Subcutaneous abdominal adipose tissue (tissue), 5 donors: Measurements from ENCODE around the gene HSPA1B.

ENCODE experiments used
- H3K27ac ChIP-seq: one replicate; pipeline ENCODE4 v1.7.0; 2013; ENCODE audit warnings: low read depth, mild to moderate bottlenecking, inconsistent platforms, low read length, moderate library complexity
- H3K27me3 ChIP-seq, 5 donors: one replicate each; pipeline ENCODE4 v1.7.0; 2013; ENCODE audit warnings: low read length in 5 of 5, inconsistent platforms in 1 of 5; ENCODE audit not compliant: control insufficient read depth in 5 of 5, insufficient read depth in 4 of 5
- H3K36me3 ChIP-seq, 5 donors: one replicate each; pipeline ENCODE4 v1.7.0; 2013; ENCODE audit warnings: low read length in 5 of 5; ENCODE audit not compliant: control insufficient read depth in 5 of 5, insufficient read depth in 5 of 5
- H3K4me1 ChIP-seq, 5 donors: one replicate each; pipeline ENCODE4 v1.7.0; 2013; ENCODE audit warnings: low read length in 5 of 5, mild to moderate bottlenecking in 3 of 5, moderate library complexity in 1 of 5; ENCODE audit not compliant: control insufficient read depth in 5 of 5, insufficient read depth in 5 of 5
- H3K4me3 ChIP-seq, 5 donors: one replicate each; pipeline ENCODE4 v1.7.0; 2013; ENCODE audit warnings: low read length in 5 of 5, low read depth in 1 of 5
- H3K9ac ChIP-seq, 5 donors: one replicate each; pipeline ENCODE4 v1.7.0; 2013; ENCODE audit warnings: low read length in 5 of 5, mild to moderate bottlenecking in 4 of 5, moderate library complexity in 3 of 5
- H3K9me3 ChIP-seq, 5 donors: one replicate each; pipeline ENCODE4 v1.7.0; 2013; ENCODE audit warnings: low read length in 5 of 5; ENCODE audit not compliant: control insufficient read depth in 5 of 5
- donor health status: healthy.
- donor health status: healthy.
- donor health status: healthy.
- donor health status: healthy.
- donor health status: healthy.

Gene HSPA1B

GRCh38 chr6:31827286-31828079, at the start of gene HSPA1B:
Gene HSPA1B (plus strand): TSS chr6:31827738. CDS start chr6:31827951, 213 bp downstream.
- peak within 1 kb of the TSS; percentile 72 to 87 (median 79) for H3K4me3 ChIP-seq
- H3K36me3 ChIP-seq: no peaks in the 10 kb centered on the region
- peaks cover 0 to 6% (median 0%) of the 10 kb centered on the region in 5 donors for H3K27me3 ChIP-seq
- H3K27ac ChIP-seq: peak within 1 kb of the TSS; percentile 100
- peaks cover 20 to 48% (median 37%) of the 10 kb centered on the region in 5 donors for H3K4me1 ChIP-seq
- H3K9me3 ChIP-seq: no peaks in the 10 kb centered on the region
- peak within 1 kb of the TSS; percentile 75 to 100 (median 89) for H3K9ac ChIP-seq

DNA sequence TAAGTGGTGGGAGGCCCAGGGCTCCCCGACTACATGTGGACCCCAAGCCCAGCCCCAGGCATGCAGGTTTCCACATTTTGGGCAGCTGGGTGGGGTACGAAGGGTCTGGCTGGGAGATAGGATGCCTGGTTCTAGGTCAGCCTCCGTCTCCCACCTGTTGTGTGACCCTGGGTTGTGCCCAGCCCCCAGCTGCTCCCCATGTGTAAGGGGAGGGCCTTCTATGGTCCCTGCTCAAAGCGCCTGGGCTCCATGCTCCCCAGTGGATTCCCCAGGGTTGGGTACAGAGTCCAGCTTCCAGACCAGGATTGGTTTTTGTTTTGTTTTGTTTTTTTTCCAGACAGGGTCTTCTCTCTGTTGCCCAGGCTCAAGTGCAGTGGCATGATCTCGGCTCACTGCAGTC, 49.3 kb upstream of the HSPA1B start:
- no peak overlapping the region for H3K4me3 ChIP-seq
- peaks cover 0 to 11% (median 8%) of the 10 kb centered on the region in 5 donors for H3K4me1 ChIP-seq
- H3K27ac ChIP-seq: no peak overlapping the region
- no peaks in the 10 kb centered on the region for H3K9me3 ChIP-seq
- H3K9ac ChIP-seq: no peak overlapping the region
- H3K27me3 ChIP-seq: no peaks in the 10 kb centered on the region
- peaks cover 0 to 56% (median 53%) of the 10 kb centered on the region in 5 donors for H3K36me3 ChIP-seq

DNA sequence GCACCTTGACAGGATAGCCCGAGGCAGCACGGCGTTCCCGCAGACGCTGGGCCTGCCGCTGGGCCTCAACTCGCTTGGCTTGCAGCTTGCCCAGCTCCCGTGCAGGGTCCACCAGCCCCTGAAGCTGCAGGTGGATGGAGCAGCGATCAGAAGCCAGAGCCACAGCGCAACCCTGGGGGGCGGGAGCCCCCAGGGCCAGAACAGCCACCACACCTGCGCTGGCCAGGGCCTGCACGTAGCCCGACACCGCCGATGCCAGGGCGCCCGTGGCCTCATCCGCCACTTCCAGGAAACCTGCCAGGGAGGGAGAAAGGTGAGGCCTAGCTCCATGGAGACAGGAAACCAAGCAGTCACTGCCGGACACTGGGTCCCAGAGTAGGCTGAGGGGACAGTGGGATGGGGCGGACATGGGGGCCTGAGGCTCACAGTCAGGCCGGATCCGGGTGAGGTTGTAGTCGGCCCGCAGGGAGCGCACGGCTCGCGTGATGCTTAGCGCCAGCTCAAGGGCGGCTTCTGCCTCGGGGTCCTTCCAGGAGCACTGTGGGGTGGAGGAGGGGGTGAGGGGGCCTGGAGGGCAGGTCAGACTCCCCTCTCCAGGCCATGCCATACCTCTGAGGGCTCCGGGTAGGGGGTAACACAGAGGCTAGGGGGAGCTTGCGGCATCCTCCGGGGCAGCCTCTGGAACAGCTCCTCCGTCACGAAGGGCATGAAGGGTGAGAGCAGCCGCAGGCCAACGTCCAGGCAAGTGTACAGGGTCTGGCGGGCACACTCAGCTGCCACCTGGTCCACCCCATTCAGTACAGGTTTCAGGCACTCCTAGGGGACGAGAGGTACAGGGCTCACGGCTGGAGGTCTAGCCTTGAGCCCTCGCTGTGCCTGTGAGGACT, 48.3 kb upstream of the HSPA1B start:
- Histone ChIP-seq H3K27ac (no peak overlapping the region), H3K27me3 (no peaks in the 10 kb centered on the region), H3K9ac (no peak overlapping the region), H3K4me1 (peaks cover 0 to 11% (median 8%) of the 10 kb centered on the region in 5 donors), H3K4me3 (no peak overlapping the region), H3K36me3 (peaks cover 0 to 62% (median 60%) of the 10 kb centered on the region in 5 donors), H3K9me3 (no peaks in the 10 kb centered on the region)

GRCh38 chr6:31779908-31780307, 47.6 kb upstream of the HSPA1B start:
- no peak overlapping the region for H3K9ac ChIP-seq
- peaks cover 0 to 11% (median 8%) of the 10 kb centered on the region in 5 donors for H3K4me1 ChIP-seq
- no peaks in the 10 kb centered on the region for H3K9me3 ChIP-seq
- no peaks in the 10 kb centered on the region for H3K27me3 ChIP-seq
- H3K4me3 ChIP-seq: no peak overlapping the region
- H3K36me3 ChIP-seq: peaks cover 0 to 68% (median 66%) of the 10 kb centered on the region in 5 donors
- no peak overlapping the region for H3K27ac ChIP-seq

- Histone ChIP-seq H3K4me3 (no peak overlapping the region), H3K36me3 (peaks cover 0 to 76% (median 73%) of the 10 kb centered on the region in 5 donors), H3K4me1 (peaks cover 0 to 11% (median 8%) of the 10 kb centered on the region in 5 donors), H3K9ac (peak overlapping the region in 1 of 5 donors; percentile 40), H3K27ac (no peak overlapping the region), H3K9me3 (no peaks in the 10 kb centered on the region), H3K27me3 (no peaks in the 10 kb centered on the region)
Observed at GRCh38 chr6:31780507-31781243, 46.9 kb upstream of the HSPA1B start.

DNA sequence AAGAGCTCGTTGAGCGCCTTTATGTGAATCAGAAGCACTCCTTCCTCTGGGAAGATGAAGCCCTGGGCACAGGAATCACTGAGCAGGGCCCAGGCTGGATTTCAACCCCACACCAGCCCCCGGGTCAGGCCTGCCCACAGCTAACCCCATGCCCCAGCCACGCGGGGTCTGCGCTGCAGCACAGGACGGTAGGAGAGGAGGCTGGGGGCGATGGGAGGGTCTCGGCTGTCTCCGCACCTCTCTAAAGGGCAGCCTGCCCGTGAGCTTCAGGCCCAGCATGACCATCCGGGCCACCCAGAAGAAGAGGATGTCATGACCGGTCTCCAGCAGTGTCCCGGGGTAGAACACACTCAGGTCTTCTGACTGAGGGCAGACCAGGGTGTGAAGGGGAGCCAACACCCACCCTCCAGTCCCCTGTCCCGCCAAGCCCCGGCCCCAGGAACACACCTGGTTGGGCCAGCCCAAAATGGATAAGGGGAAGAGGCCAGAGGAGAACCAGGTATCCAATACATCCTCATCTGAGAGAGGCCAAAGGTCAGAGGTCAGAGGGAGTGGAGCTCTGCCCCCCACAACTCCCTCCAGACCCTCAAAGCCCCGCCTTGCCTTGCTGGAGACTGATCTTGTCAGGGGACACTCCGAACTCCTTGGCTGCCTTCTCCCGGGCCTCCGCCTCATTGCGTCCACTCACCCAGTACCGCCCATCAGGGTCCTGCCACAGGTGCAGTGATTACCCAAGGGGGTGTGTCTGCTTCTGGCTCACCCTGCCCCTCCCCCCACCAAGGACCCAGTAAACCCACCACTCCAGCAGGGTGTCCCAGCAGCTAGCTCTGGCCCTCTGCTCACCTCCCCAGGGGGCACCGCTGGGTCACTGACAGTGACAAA, 46.1 kb upstream of the HSPA1B start:
- H3K27ac ChIP-seq: no peak overlapping the region
- peaks cover 0 to 11% (median 8%) of the 10 kb centered on the region in 5 donors for H3K4me1 ChIP-seq
- no peaks in the 10 kb centered on the region for H3K27me3 ChIP-seq
- H3K36me3 ChIP-seq: peaks cover 0 to 78% (median 73%) of the 10 kb centered on the region in 5 donors
- H3K9ac ChIP-seq: peak overlapping the region in 1 of 5 donors; percentile 40
- no peaks in the 10 kb centered on the region for H3K9me3 ChIP-seq
- no peak overlapping the region for H3K4me3 ChIP-seq

DNA sequence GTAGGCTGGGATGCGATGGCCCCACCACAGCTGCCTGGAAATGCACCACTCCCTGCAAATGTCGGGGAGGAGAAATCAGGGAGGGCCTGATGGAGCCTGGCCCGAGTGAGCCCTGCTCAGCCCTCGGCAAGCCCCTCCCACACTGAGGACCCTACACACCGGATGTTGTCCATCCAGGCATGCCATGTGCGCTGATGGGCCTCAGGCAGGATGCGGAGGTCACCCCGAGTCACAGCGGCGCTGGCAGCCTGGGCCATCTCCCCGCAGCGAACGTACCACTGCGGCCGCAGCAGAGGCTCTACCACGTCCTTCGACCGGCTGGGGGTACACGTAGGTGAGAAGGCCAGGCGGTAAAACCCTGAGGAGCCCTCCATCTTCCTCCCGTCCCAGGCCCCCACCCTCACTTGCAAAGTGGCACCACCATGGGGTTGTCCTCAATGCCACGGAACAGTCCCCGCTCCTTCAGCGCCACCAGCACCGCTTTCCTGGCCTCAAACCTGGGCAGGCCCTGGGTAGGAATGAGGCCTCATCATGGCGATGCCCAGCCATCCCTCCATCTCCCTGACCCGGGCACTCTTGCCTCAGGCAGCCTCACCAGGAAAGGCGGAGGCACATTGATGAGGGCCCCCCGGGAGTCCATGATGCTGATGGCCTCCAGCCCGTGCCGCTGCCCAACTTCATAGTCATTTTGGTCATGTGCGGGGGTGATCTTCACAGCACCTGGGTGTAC, 45.2 kb upstream of the HSPA1B start:
- Histone ChIP-seq H3K27ac (no peak overlapping the region), H3K36me3 (peaks cover 0 to 78% (median 74%) of the 10 kb centered on the region in 5 donors), H3K4me1 (peaks cover 0 to 3% (median under 1%) of the 10 kb centered on the region in 5 donors), H3K27me3 (no peaks in the 10 kb centered on the region), H3K4me3 (no peak overlapping the region), H3K9me3 (no peaks in the 10 kb centered on the region), H3K9ac (no peak overlapping the region)

DNA sequence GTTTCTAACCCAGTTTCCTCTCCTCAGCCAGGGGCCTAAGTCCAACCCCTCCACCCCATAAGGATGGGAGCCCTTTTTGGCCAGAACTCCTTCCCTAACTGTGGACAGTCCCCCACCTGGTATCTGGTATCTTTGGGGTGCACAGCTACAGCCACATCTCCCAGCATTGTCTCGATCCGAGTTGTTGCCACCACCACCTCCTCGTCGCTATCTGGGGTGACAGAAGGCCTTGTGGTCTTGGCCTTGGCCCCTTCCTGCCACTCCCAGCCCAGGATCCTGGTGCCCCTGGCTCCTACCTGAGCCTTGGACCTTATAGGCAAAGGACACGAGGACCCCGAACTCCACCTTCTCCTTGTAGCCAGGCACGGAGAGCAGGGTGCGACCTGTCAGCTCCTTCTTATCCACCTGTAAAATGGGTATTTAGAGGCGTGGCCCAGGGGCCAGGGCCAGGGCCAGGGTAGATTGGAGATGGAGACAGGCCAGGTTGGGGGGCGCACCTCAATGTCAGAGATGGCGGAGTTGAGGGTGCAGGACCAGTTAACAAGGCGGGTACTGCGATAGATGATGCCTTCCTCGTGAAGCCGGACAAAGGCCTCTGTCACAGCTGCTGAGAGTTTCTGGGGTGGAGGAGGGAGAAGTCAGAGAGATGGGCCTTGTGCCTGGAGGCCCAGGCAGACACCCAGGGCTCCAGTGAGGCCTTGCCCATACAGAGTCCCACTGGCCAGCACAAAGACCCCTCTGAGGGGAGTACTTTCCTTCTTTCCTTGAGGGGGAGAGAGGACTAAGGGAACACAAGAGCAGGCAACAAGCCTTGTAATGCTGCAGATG, 43.2 kb upstream of the HSPA1B start:
- peak overlapping the region in 1 of 5 donors; percentile 20 for H3K9ac ChIP-seq
- H3K27ac ChIP-seq: no peak overlapping the region
- no peak overlapping the region for H3K4me3 ChIP-seq
- H3K36me3 ChIP-seq: peaks cover 0 to 64% (median 60%) of the 10 kb centered on the region in 5 donors
- no peaks in the 10 kb centered on the region for H3K27me3 ChIP-seq
- no peaks in the 10 kb centered on the region for H3K4me1 ChIP-seq
- no peaks in the 10 kb centered on the region for H3K9me3 ChIP-seq
